ENCODE measurements around the gene C1QTNF5. TPM values are rescaled to one million over a fixed set of nuclear protein-coding genes. Genes with fewer than 3 reads are reported as not detected.
A peak's percentile ranks its signal among the peaks of the same experiment; 100 is the strongest.

The C1QTNF5 gene
- total RNA-seq, 4 donors from 2014 or later: 12.5 to 55.2 (median 34.1) TPM

DNA sequence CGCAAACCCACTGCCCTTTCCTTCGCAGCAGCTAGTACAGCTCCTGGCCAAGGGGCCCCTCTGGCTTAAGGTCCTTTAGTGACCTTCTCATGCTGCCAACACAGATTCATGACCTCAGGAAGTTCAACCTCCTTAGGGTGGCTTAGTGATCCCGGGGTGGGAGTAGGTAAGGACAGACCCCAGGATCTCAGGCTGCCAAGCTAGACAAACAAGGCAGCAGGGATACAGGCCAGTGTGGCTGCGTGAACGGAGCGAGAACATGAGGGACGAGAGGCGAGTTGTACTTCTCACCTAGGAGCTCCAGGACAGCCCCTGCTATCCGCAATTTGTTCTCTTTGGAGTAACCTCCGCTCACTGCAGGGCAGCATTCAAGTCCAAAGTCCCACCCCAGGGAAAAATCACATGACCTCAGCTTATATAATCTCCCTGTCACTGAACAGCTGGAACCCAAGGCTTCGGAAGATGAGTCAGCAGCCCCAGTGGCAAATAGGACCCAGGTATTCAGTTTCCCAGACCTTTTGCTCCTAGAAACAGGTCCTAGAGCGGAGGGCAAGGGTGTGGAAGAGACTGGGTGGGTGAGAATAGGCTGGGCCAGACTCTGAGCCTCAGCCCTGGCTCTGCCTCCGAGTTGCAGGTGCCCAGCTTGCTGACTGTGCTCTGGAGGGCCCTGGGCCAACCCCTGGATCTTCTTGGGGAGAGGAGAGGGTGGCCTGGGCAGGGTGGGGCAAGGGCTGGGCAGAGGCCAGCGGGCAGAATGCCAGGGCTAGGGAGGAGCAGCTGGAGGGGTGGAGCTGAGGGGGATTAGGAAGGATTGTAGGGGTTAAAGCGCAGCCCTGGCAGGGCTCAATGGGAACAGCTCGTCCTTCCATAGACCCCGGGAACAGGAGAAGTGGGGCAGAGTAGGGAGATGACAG lies 27.7 kb upstream of the C1QTNF5 start:
- H3K27ac ChIP-seq: peak overlapping the region; percentile 26 to 96 (median 74)
- WGBS, 2 donors: 55 to 56% methylated on average over 16 to 17 of the region's 17 CpGs
- H3K4me3 ChIP-seq: no peak overlapping the region
- peaks cover 0 to 7% of the 10 kb centered on the region in 2 donors for H3K27me3 ChIP-seq
- no peaks in the 10 kb centered on the region for H3K36me3 ChIP-seq
- DNase-seq (ENCODE audit: low spot score in 2 of 2): peak in 1 of 2 donors; percentile 40
- no peaks in the 10 kb centered on the region for H3K9me3 ChIP-seq
- TF ChIP-seq, protein P1, sequence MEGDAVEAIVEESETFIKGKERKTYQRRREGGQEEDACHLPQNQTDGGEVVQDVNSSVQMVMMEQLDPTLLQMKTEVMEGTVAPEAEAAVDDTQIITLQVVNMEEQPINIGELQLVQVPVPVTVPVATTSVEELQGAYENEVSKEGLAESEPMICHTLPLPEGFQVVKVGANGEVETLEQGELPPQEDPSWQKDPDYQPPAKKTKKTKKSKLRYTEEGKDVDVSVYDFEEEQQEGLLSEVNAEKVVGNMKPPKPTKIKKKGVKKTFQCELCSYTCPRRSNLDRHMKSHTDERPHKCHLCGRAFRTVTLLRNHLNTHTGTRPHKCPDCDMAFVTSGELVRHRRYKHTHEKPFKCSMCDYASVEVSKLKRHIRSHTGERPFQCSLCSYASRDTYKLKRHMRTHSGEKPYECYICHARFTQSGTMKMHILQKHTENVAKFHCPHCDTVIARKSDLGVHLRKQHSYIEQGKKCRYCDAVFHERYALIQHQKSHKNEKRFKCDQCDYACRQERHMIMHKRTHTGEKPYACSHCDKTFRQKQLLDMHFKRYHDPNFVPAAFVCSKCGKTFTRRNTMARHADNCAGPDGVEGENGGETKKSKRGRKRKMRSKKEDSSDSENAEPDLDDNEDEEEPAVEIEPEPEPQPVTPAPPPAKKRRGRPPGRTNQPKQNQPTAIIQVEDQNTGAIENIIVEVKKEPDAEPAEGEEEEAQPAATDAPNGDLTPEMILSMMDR (IDR thresholded peaks at IDR 0.05): no peak
- peak in 1 of 2 donors; percentile 49 for TF ChIP-seq EP300 (IDR thresholded peaks at IDR 0.05)
- peaks cover 0 to 95% (median 59%) of the 10 kb centered on the region in 4 donors for H3K4me1 ChIP-seq

DNA sequence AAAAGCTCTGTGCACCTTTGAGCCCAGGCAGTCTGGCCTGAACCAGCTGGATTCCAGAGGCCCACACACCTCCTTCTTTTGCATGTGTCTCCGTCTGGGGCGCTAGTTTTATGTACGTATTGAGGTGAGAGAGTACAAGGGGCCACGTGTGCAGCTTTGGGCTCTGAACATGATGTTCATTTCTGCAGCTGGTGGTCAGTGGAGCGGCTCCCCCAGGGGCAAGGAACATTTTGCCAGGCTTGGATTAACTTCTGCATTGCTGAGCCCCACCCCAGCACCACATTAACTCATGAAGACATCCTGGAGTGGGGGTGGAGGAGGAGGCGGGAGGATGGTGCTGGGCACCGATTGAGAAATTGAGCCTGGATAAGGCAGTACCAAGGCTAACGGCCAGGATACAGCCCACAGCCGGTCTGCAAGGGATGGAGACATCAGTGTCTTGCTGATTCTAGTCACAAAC lies 27.0 kb upstream of the C1QTNF5 start:
- H3K4me3 ChIP-seq: no peak overlapping the region
- peak overlapping the region; percentile 19 to 96 (median 74) for H3K27ac ChIP-seq
- H3K36me3 ChIP-seq: no peaks in the 10 kb centered on the region
- TF ChIP-seq POLR2A (IDR thresholded peaks at IDR 0.05): no peak
- peak in 1 of 2 donors; percentile 40 for TF ChIP-seq EP300 (IDR thresholded peaks at IDR 0.05)
- TF ChIP-seq, protein P1 (IDR thresholded peaks at IDR 0.05): no peak
- WGBS, 2 donors: 47 to 68% methylated on average over 8 to 9 of the region's 9 CpGs
- no peaks in the 10 kb centered on the region for H3K9me3 ChIP-seq
- H3K27me3 ChIP-seq: peaks cover 0 to 7% of the 10 kb centered on the region in 2 donors
- H3K4me1 ChIP-seq: peaks cover 0 to 95% (median 58%) of the 10 kb centered on the region in 4 donors
- no peak for DNase-seq (ENCODE audit: low spot score in 2 of 2)

DNA sequence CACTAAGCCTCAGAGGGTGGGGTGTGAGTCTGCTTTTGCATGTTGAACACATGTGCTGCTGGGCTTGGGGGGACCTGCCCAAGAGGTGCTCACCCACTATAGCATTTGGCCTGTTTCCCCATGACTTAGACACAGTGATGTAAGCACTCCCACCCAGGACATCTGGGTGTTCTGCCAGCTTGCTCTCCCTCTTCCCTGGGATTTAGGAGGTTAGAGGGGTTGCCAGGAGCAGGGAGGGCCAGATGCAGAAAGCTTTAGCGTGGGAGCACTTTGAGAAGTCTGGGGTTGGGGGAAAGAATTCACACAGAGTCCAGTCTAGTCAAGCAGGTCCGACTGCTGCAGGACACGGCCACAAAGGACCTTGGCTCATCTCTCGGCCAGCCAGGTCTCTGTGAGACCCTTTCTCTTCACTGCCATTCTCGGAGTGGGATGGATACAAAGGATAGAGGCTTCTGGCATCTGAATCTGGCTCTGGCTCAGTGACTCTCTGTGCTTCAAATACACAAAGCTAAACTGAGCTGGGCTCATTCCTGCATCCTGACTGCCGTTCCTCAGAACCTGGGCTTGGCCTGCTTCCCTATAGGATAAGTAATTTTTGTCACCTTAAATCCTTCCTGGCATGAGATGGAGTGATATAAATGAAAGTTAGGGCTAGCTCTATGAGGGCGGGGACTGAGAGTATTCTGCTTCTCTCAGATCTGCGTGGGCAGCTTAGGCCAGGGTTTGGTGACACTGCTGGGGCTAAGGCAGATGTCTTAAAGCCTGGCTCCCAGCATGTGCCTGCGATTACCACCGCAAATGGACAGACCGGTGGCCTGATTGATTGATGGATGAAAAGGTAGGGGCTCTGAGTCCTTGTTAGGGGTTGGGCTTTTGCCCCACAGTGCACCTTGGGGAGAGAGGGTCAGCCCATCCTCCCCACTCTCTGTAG lies 26.3 kb upstream of the C1QTNF5 start:
- WGBS, 2 donors: 63 to 72% methylated on average over 11 of the region's 11 CpGs
- H3K27me3 ChIP-seq: peaks cover 0 to 7% of the 10 kb centered on the region in 2 donors
- DNase-seq (ENCODE audit: low spot score in 2 of 2): no peak
- no peaks in the 10 kb centered on the region for H3K36me3 ChIP-seq
- no peak for TF ChIP-seq POLR2A (IDR thresholded peaks at IDR 0.05)
- TF ChIP-seq EP300 (IDR thresholded peaks at IDR 0.05): no peak
- TF ChIP-seq, protein P1 (IDR thresholded peaks at IDR 0.05): no peak
- H3K27ac ChIP-seq: peak overlapping the region; percentile 52 to 96 (median 72)
- no peaks in the 10 kb centered on the region for H3K9me3 ChIP-seq
- peaks cover 0 to 95% (median 50%) of the 10 kb centered on the region in 4 donors for H3K4me1 ChIP-seq
- no peak overlapping the region for H3K4me3 ChIP-seq

DNA sequence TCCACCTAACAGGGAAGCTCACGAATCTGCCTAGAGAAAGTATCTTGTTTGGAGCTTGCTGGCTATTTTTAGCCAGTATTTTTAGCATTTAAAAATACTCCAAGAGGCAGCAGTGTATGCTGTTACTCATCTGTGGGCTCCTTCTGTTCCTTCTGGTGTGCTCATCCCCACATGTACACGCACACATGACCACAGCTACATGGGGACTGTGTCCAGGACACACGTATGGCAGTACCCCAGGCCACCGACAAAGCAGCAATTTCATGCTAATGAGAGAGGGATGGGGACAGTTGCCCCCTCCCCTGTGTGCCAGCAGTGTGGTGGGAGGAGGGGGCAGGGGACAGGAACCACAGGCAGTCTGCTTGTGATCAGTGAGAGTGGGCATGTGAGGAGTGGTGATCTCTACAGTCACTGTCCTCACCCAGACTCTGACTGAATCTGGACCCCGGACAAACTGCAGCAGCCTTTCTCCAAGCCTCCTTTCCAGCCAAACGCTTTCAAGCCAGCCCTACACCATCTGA lies 24.4 kb upstream of the C1QTNF5 start:
- peaks cover 0 to 7% of the 10 kb centered on the region in 2 donors for H3K27me3 ChIP-seq
- H3K9me3 ChIP-seq: no peaks in the 10 kb centered on the region
- no peak for TF ChIP-seq EP300 (IDR thresholded peaks at IDR 0.05)
- TF ChIP-seq, protein P1 (IDR thresholded peaks at IDR 0.05): no peak
- TF ChIP-seq POLR2A (IDR thresholded peaks at IDR 0.05): no peak
- H3K4me3 ChIP-seq: peak overlapping the region in 1 of 4 donors; percentile 62
- 66 to 70% methylated on average over 6 of the region's 6 CpGs for whole genome bisulfite sequencing, 2 donors
- DNase-seq (ENCODE audit: low spot score in 2 of 2): no peak
- H3K4me1 ChIP-seq: peaks cover 0 to 92% (median 40%) of the 10 kb centered on the region in 4 donors
- H3K36me3 ChIP-seq: no peaks in the 10 kb centered on the region
- H3K27ac ChIP-seq: peak overlapping the region in 3 of 4 donors; percentile 68 to 88 (median 81)
